NB4 (cell line): ENCODE data around the gene MAGI1.

ENCODE experiments used
- DNase-seq: peaks from one replicate; pipeline ENCODE4 v3.0.0; 2010; ENCODE audit warnings: low read depth
- H3K4me3 ChIP-seq: one replicate; pipeline ENCODE4 v1.5.1; 2011; ENCODE audit warnings: mild to moderate bottlenecking, low read depth, low read length, moderate library complexity
- MYC ChIP-seq: IDR thresholded peaks from 2 replicates; pipeline ENCODE4 v1.6.1; 2011; ENCODE audit warnings: low read depth, low read length
- POLR2A ChIP-seq: IDR thresholded peaks from 2 replicates; pipeline ENCODE4 v1.6.1; 2011; ENCODE audit warnings: mild to moderate bottlenecking; ENCODE audit not compliant: insufficient read length; ENCODE audit errors: extremely low read depth
- TF ChIP-seq, protein P1 (sequence below): IDR thresholded peaks from one replicate; pipeline ENCODE4 v1.5.1; 2012; ENCODE audit warnings: low read depth, low read length
- TF ChIP-seq, protein P2 (sequence below): IDR thresholded peaks from 2 replicates; pipeline ENCODE4 v1.6.1; 2011; ENCODE audit warnings: low read depth, low read length

MAGI1 gene

DNA sequence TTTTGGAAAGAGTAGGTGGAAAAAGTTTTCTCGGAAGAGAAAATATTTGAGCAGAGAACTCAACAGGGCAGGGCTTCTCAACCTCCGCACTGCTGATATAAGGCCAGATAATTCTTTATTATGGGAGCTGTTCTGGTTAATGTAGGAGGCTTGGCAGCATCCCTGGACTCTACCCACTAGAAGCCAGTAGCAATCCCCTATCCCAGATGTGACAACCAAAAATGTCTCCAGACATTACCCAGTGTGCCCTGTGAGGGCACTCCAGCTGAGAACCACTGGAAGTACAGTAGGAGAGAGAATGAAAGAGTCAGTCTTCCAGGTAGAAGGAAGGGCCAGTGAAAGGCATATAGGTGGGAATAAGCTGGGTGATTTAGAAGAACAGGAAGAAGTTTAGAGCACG is 703.1 kb downstream of the MAGI1 start:
- no peak overlapping the region for H3K4me3 ChIP-seq
- TF ChIP-seq, protein P1, sequence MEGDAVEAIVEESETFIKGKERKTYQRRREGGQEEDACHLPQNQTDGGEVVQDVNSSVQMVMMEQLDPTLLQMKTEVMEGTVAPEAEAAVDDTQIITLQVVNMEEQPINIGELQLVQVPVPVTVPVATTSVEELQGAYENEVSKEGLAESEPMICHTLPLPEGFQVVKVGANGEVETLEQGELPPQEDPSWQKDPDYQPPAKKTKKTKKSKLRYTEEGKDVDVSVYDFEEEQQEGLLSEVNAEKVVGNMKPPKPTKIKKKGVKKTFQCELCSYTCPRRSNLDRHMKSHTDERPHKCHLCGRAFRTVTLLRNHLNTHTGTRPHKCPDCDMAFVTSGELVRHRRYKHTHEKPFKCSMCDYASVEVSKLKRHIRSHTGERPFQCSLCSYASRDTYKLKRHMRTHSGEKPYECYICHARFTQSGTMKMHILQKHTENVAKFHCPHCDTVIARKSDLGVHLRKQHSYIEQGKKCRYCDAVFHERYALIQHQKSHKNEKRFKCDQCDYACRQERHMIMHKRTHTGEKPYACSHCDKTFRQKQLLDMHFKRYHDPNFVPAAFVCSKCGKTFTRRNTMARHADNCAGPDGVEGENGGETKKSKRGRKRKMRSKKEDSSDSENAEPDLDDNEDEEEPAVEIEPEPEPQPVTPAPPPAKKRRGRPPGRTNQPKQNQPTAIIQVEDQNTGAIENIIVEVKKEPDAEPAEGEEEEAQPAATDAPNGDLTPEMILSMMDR, result no peak
- no peak for TF ChIP-seq POLR2A
- DNase-seq, result no peak

DNA sequence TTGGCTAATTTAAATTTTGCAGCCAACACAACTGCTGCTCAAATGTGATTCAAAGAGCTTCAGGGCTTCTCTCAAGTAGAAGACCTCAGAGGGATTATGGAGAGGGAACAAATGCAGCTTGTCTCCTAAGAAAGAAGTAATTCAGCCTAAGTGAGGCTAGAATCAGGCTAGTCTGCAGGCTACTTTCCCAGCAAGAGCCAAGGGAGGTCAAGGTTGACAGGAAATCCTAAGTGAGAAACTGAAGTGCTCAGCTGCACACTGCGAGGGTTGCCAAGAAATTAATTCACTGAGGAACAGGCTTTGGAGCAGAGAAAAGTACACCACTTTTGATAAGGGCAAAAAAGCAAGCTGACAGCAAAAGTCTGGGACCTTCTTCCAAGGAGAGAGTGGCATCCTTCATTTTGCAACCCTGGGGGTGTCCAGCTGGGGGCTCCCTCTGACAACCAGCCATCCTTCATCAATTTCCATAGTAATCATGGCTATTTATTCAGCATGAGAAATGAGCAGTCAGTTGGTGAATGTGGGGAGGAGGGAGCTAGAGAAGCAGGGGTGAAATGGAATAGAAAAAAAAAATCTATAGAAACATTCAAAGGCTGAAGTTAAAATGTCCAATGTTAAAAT is 704.6 kb downstream of the MAGI1 start:
- TF ChIP-seq, protein P1, result no peak
- TF ChIP-seq, protein P2, sequence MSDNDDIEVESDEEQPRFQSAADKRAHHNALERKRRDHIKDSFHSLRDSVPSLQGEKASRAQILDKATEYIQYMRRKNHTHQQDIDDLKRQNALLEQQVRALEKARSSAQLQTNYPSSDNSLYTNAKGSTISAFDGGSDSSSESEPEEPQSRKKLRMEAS, result no peak
- TF ChIP-seq POLR2A (no peak), MYC (no peak)
- no peak overlapping the region for H3K4me3 ChIP-seq

GRCh38 chr3:65331730-65332129 is 707.0 kb downstream of the MAGI1 start:
- TF ChIP-seq POLR2A (no peak), MYC (no peak)
- TF ChIP-seq, protein P1, result no peak
- TF ChIP-seq, protein P2, result no peak
- DNase-seq, result no peak
- no peak overlapping the region for H3K4me3 ChIP-seq

More for the DNA sequence above, 704.6 kb downstream of the MAGI1 start:
- DNase-seq, result no peak

DNA sequence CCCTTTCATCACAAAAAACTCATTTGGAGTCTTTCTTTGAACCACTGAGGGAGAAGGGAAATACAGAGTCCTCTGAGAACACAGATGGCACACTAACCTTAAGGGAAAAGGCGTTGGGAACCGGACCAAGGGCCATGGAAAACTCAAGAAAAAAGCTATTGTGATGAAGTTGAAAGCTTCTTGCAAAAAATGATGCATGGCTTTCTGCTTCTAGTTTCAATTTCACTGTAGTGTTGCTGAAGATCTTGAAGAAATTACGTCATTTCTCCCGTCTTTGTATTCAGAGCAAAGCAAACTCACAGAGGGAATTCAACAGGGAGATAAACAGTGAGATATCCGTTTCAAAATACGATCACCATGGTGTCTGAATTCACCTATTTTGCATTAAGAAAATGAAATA is 708.6 kb downstream of the MAGI1 start:
- DNase-seq, result no peak
- TF ChIP-seq POLR2A (no peak), MYC (no peak)
- TF ChIP-seq, protein P2, result no peak
- TF ChIP-seq, protein P1, result no peak
- no peak overlapping the region for H3K4me3 ChIP-seq

GRCh38 chr3:65328148-65328547 is 710.6 kb downstream of the MAGI1 start:
- no peak overlapping the region for H3K4me3 ChIP-seq
- no peak for DNase-seq
- TF ChIP-seq POLR2A (no peak), MYC (no peak)
- TF ChIP-seq, protein P2, result no peak
- TF ChIP-seq, protein P1, result no peak

- TF ChIP-seq, protein P1, result no peak
- TF ChIP-seq MYC (no peak), POLR2A (no peak)
- TF ChIP-seq, protein P2, result no peak
- no peak overlapping the region for H3K4me3 ChIP-seq
- DNase-seq, result no peak
These were observed 712.1 kb downstream of the MAGI1 start for GRCh38 chr3:65326574-65326973.
